ENCODE results near the gene NPAS3.

NPAS3 gene

DNA sequence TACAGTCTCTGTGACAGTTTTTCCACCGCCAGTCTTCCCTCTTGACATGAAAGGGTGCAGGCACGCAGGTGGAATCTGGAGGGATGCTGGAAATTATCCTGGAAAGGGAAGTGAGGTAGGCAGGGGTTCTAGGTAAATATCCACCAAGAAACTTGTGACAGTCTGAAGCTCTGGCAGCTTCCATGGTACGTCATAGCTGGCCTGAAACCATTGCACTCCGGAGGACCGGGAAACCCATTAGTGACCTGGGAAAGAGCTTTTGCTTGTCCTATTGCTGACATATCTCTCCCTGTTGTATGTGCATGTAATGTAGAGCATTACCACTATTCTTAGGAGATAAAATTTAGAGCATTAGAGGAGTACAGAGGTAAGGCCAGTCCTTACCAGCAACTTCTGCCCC lies 736.2 kb downstream of the NPAS3 start:
- Histone ChIP-seq H3K4me1 (ENCODE audit: insufficient read depth, low read length) (no peaks in the 10 kb centered on the region), H3K9ac (ENCODE audit: low read depth, low read length) (no peak overlapping the region), H3K79me2 (ENCODE audit: insufficient read depth, low read length) (no peaks in the 10 kb centered on the region), H3K36me3 (ENCODE audit: insufficient read depth, low read length) (no peaks in the 10 kb centered on the region), H3K27me3 (ENCODE audit: insufficient read depth, low read length, poor library complexity) (peaks cover 15% of the 10 kb centered on the region), H4K20me1 (ENCODE audit: insufficient read depth, low read length) (no peaks in the 10 kb centered on the region), H3K4me3 (ENCODE audit: low read depth in 1 of 2, low read length in 2 of 2) (no peak overlapping the region), H3K9me3 (ENCODE audit: insufficient read depth, low read length, severe bottlenecking) (no peaks in the 10 kb centered on the region), H2AFZ (ENCODE audit: low read depth, low read length) (no peak overlapping the region), H3K4me2 (ENCODE audit: insufficient read depth, low read length) (no peak overlapping the region), H3K27ac (ENCODE audit: low read length) (no peak overlapping the region)
- TF ChIP-seq, protein P1, sequence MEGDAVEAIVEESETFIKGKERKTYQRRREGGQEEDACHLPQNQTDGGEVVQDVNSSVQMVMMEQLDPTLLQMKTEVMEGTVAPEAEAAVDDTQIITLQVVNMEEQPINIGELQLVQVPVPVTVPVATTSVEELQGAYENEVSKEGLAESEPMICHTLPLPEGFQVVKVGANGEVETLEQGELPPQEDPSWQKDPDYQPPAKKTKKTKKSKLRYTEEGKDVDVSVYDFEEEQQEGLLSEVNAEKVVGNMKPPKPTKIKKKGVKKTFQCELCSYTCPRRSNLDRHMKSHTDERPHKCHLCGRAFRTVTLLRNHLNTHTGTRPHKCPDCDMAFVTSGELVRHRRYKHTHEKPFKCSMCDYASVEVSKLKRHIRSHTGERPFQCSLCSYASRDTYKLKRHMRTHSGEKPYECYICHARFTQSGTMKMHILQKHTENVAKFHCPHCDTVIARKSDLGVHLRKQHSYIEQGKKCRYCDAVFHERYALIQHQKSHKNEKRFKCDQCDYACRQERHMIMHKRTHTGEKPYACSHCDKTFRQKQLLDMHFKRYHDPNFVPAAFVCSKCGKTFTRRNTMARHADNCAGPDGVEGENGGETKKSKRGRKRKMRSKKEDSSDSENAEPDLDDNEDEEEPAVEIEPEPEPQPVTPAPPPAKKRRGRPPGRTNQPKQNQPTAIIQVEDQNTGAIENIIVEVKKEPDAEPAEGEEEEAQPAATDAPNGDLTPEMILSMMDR (IDR thresholded peaks at IDR 0.05; ENCODE audit: borderline replicate concordance, extremely low read depth, low read length, poor library complexity, severe bottlenecking): no peak
- TF ChIP-seq EZH2 (IDR thresholded peaks at IDR 0.05; ENCODE audit: borderline replicate concordance, low read depth, low read length, severe bottlenecking): no peak
- DNase-seq (no peak), ATAC-seq (ENCODE audit: insufficient read depth, low read depth) (no peak)

DNA sequence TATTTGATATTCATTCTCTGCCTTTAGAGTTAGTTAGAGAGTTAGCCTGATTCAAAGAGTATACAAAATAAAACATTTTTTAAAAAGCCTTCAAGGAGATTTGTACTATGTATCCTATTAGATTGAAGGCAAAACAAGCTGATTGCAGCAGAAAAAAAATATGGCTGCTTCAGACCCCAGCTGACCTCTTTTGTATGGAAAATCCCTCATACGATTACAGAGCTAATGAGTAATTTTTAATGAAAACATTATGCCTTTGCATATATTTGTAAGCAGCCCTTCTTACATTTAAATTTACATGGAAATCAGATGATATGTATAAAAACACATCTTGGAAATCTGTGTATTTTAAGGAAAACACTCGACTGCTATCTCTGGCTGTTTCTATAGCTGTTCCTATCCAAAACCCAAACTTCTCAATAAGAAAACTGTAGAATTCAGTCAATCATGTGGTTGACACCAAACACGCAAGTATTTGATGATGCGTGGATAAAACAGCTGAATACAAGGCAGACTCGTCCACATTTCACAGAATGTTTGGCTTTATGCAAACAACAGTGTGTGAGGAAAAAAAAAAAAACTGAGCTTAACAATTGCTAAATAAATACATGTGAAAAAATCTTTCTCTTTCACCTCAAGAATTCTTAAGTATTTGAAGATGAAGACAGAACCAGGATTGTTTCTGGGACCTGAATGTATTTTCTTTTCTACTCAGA lies 736.9 kb downstream of the NPAS3 start:
- H3K4me1 ChIP-seq (ENCODE audit: insufficient read depth, low read length): no peaks in the 10 kb centered on the region
- no peaks in the 10 kb centered on the region for H4K20me1 ChIP-seq (ENCODE audit: insufficient read depth, low read length)
- H3K27me3 ChIP-seq (ENCODE audit: insufficient read depth, low read length, poor library complexity): peaks cover 15% of the 10 kb centered on the region
- TF ChIP-seq, protein P1 (IDR thresholded peaks at IDR 0.05; ENCODE audit: borderline replicate concordance, extremely low read depth, low read length, poor library complexity, severe bottlenecking): no peak
- no peak for TF ChIP-seq EZH2 (IDR thresholded peaks at IDR 0.05; ENCODE audit: borderline replicate concordance, low read depth, low read length, severe bottlenecking)
- DNase-seq (no peak), ATAC-seq (ENCODE audit: insufficient read depth, low read depth) (no peak)
- H3K27ac ChIP-seq (ENCODE audit: low read length): no peak overlapping the region
- no peaks in the 10 kb centered on the region for H3K36me3 ChIP-seq (ENCODE audit: insufficient read depth, low read length)
- H3K4me2 ChIP-seq (ENCODE audit: insufficient read depth, low read length): no peak overlapping the region
- no peak overlapping the region for H2AFZ ChIP-seq (ENCODE audit: low read depth, low read length)
- no peak overlapping the region for H3K9ac ChIP-seq (ENCODE audit: low read depth, low read length)
- no peaks in the 10 kb centered on the region for H3K79me2 ChIP-seq (ENCODE audit: insufficient read depth, low read length)
- H3K4me3 ChIP-seq (ENCODE audit: low read depth in 1 of 2, low read length in 2 of 2): no peak overlapping the region
- H3K9me3 ChIP-seq (ENCODE audit: insufficient read depth, low read length, severe bottlenecking): no peaks in the 10 kb centered on the region

DNA sequence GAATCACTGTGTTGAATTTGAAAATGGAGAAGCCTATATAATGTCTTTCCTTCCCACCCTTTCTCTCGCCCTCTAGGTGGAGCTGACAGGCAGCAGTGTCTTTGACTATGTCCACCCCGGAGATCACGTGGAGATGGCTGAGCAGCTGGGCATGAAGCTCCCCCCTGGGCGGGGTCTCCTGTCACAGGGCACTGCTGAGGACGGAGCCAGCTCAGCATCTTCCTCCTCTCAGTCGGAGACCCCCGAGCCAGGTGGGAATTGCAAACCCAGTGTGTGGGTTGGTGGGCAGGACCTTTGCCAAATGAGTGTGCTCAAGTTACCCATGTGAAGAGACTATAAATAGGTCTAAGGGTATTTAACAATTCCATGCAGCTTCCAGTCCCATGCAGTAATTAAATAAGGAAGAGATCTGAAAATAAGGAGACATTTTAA lies 737.5 kb downstream of the NPAS3 start:
- Histone ChIP-seq H3K27me3 (ENCODE audit: insufficient read depth, low read length, poor library complexity) (peaks cover 11% of the 10 kb centered on the region), H3K4me2 (ENCODE audit: insufficient read depth, low read length) (no peak overlapping the region), H3K36me3 (ENCODE audit: insufficient read depth, low read length) (no peaks in the 10 kb centered on the region), H3K79me2 (ENCODE audit: insufficient read depth, low read length) (no peaks in the 10 kb centered on the region), H3K9ac (ENCODE audit: low read depth, low read length) (no peak overlapping the region), H3K9me3 (ENCODE audit: insufficient read depth, low read length, severe bottlenecking) (no peaks in the 10 kb centered on the region), H3K27ac (ENCODE audit: low read length) (no peak overlapping the region), H3K4me3 (ENCODE audit: low read depth in 1 of 2, low read length in 2 of 2) (no peak overlapping the region), H2AFZ (ENCODE audit: low read depth, low read length) (no peak overlapping the region), H4K20me1 (ENCODE audit: insufficient read depth, low read length) (no peaks in the 10 kb centered on the region), H3K4me1 (ENCODE audit: insufficient read depth, low read length) (no peaks in the 10 kb centered on the region)
- 0 out of 3 replicates have a peak, but pooled peaks have one; percentile 39 for ATAC-seq (ENCODE audit: insufficient read depth, low read depth)
- peak; percentile 4 for DNase-seq
- TF ChIP-seq, protein P1 (IDR thresholded peaks at IDR 0.05; ENCODE audit: borderline replicate concordance, extremely low read depth, low read length, poor library complexity, severe bottlenecking): peak; percentile 31
- no peak for TF ChIP-seq EZH2 (IDR thresholded peaks at IDR 0.05; ENCODE audit: borderline replicate concordance, low read depth, low read length, severe bottlenecking)

Data from DND-41 (cell line).